Measurements from ENCODE around the gene ARL11. TPM values are rescaled to one million over a fixed set of nuclear protein-coding genes. Genes with fewer than 3 reads are reported as not detected.

Gene ARL11
- total RNA-seq, 1 donor, result not detected

- H4K20me1 ChIP-seq (ENCODE audit: insufficient read depth, low read length), result peaks cover 3% of the 10 kb centered on the region
- H2AFZ ChIP-seq (ENCODE audit: low read length), result no peak overlapping the region
- peaks cover 26% of the 10 kb centered on the region for H3K79me2 ChIP-seq (ENCODE audit: insufficient read depth, low read length)
- H3K27ac ChIP-seq (ENCODE audit: low read depth, low read length), result no peak overlapping the region
- H3K4me2 ChIP-seq (ENCODE audit: insufficient read depth, low read length), result no peak overlapping the region
- H3K9me3 ChIP-seq (ENCODE audit: low read depth, low read length), result no peaks in the 10 kb centered on the region
- no peak overlapping the region for H3K4me3 ChIP-seq (ENCODE audit: insufficient read depth, low read length)
- DNase-seq (ENCODE audit: insufficient read length, low spot score, missing footprints), result no peak
- peaks cover 4% of the 10 kb centered on the region for H3K4me1 ChIP-seq (ENCODE audit: insufficient read depth, low read length)
- no peaks in the 10 kb centered on the region for H3K36me3 ChIP-seq (ENCODE audit: insufficient read depth, low read length)
- TF ChIP-seq CTCF (IDR thresholded peaks at IDR 0.05; ENCODE audit: extremely low read depth, low read depth, low read length), result peak; percentile 39
- H3K27me3 ChIP-seq (ENCODE audit: insufficient read depth, low read length), result no peaks in the 10 kb centered on the region
These were observed 50.9 kb downstream of the ARL11 start for GRCh38 chr13:49679246-49679645.

GRCh38 chr13:49681842-49682435, 53.6 kb downstream of the ARL11 start:
- Histone ChIP-seq H3K4me3 (ENCODE audit: insufficient read depth, low read length) (no peak overlapping the region), H4K20me1 (ENCODE audit: insufficient read depth, low read length) (peaks cover 10% of the 10 kb centered on the region), H3K27me3 (ENCODE audit: insufficient read depth, low read length) (no peaks in the 10 kb centered on the region), H3K4me2 (ENCODE audit: insufficient read depth, low read length) (no peak overlapping the region), H3K36me3 (ENCODE audit: insufficient read depth, low read length) (no peaks in the 10 kb centered on the region), H3K27ac (ENCODE audit: low read depth, low read length) (no peak overlapping the region), H3K9me3 (ENCODE audit: low read depth, low read length) (no peaks in the 10 kb centered on the region), H3K79me2 (ENCODE audit: insufficient read depth, low read length) (peaks cover 38% of the 10 kb centered on the region), H2AFZ (ENCODE audit: low read length) (no peak overlapping the region), H3K4me1 (ENCODE audit: insufficient read depth, low read length) (peaks cover 4% of the 10 kb centered on the region)
- no peak for DNase-seq (ENCODE audit: insufficient read length, low spot score, missing footprints)
- TF ChIP-seq CTCF (IDR thresholded peaks at IDR 0.05; ENCODE audit: extremely low read depth, low read depth, low read length), result no peak

Other genes with a start within 250 kb of the ARL11 start
- 12.3 and 15.6 TPM in 2 replicates for gene CAB39L, start 184.4 kb upstream of the ARL11 start, total RNA-seq
- gene SETDB2, start 184.2 kb upstream of the ARL11 start, total RNA-seq, result 13.8 and 18.6 TPM in 2 replicates
- gene PHF11, start 132.6 kb upstream of the ARL11 start, total RNA-seq, result 29.7 and 35.4 TPM in 2 replicates
- 26.4 and 27.4 TPM in 2 replicates for gene RCBTB1, start 42.9 kb upstream of the ARL11 start, total RNA-seq
- gene EBPL, start 63.0 kb downstream of the ARL11 start, total RNA-seq, result 26.1 and 38.9 TPM in 2 replicates
- 42.0 and 43.6 TPM in 2 replicates for gene KPNA3, start 164.2 kb downstream of the ARL11 start, total RNA-seq